ENCODE data around the gene PTPRM.

GRCh38 chr18:7726522-7726921 is 159.4 kb downstream of the PTPRM start:
- TF ChIP-seq CTCF (IDR thresholded peaks at IDR 0.05) = no peak
- TF ChIP-seq EZH2phosphoT487 (IDR thresholded peaks at IDR 0.05) = no peak
- no peak for TF ChIP-seq EZH2 (IDR thresholded peaks at IDR 0.05)

Data from neural progenitor cell (in vitro differentiated cells).